BJ (cell line): ENCODE data around the gene COL4A3. TPM values are rescaled to one million over a fixed set of nuclear protein-coding genes. Genes with fewer than 3 reads are reported as not detected.

Experiments used
- CTCF ChIA-PET: fragments of 350-600 bp; formaldehyde crosslinking; extraction: SDS; loops from one replicate; lab custom pipeline; 2021; ENCODE audit warnings: antibody characterized with exemption, inconsistent platforms; lab: Yijun Ruan, JAX
- POLR2A ChIA-PET: fragments of 300-600 bp; sonication (Branson Sonifier 250); formaldehyde crosslinking; extraction: SDS; loops from one replicate; lab custom pipeline; 2021; ENCODE audit warnings: antibody characterized with exemption; lab: Charles Lee
- DNase-seq: peaks from one replicate; pipeline ENCODE4 v3.0.0-alpha.2; 2011; ENCODE audit warnings: low read depth
- H3K27me3 ChIP-seq: 2 replicates; pipeline ENCODE4 v1.6.0; 2011; ENCODE audit warnings: low read length; ENCODE audit not compliant: control insufficient read depth, insufficient read depth
- H3K36me3 ChIP-seq: 2 replicates; pipeline ENCODE4 v1.5.1; 2011; ENCODE audit warnings: low read length; ENCODE audit not compliant: control insufficient read depth, insufficient read depth
- H3K4me3 ChIP-seq: 2 replicates; pipeline ENCODE4 v1.5.1; 2011; ENCODE audit warnings: low read depth, mild to moderate bottlenecking, control low read depth, low read length
- polyA plus RNA-seq: library from polyadenylated mRNA; depleted of rRNA; stranded (reverse); fragments of >200 nt; gene quantifications from 2 replicates; pipeline ENCODE4 v1.2.3, GENCODE V29; 2011
- TF ChIP-seq, protein P1 (sequence below): IDR thresholded peaks from 2 replicates; pipeline ENCODE4 v1.5.1; 2011; ENCODE audit warnings: low read depth, mild to moderate bottlenecking, control low read depth, inconsistent platforms, low read length, moderate library complexity; ENCODE audit not compliant: insufficient read depth

COL4A3 gene
- polyA plus RNA-seq, 1 experiment: 0.29 TPM

DNA sequence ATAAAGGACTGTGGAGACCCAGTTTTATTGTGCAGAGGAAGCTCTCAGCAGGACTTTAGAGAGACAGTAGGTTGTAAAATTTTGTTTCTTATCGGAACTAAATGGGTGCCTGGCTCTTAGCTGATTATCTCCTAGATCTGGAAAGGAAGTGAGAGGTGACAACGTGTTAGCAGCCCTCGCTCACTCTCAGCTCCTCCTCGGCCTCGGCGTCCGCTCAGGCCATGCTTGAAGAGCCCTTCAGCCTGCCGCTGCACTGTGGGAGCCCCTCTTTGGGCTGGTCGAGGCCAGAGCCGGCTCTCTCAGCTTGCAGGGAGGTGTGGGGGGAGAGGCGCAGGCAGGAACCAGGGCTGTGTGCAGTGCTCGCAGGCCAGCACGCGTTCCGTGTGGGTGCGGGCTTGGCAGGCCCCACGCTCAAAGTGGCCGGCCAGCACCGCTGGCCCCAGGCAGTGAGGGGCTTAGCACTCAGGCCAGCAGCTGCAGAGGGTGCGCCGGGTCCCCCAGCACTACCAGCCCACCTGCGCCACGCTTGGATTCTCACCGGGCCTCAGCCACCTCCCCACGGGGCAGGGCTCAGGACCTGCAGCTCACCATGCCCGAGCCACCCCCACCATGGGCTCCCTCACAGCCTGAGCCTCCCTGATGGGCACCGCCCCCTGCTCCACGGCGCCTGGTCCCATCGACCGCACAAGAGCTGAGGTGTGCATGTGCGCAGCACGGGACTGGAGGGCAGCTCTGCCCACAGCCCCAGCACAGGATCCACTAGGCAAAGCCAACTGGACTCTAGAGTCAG is 156.1 kb downstream of the COL4A3 start:
- CTCF ChIA-PET: interaction anchor here (0.6 kb wide), 1 partner anchor 68 kb away, joined by 3 read pairs; no protein-coding TSS in a partner anchor
- no peak for DNase-seq
- no peaks in the 10 kb centered on the region for H3K36me3 ChIP-seq
- TF ChIP-seq, protein P1, sequence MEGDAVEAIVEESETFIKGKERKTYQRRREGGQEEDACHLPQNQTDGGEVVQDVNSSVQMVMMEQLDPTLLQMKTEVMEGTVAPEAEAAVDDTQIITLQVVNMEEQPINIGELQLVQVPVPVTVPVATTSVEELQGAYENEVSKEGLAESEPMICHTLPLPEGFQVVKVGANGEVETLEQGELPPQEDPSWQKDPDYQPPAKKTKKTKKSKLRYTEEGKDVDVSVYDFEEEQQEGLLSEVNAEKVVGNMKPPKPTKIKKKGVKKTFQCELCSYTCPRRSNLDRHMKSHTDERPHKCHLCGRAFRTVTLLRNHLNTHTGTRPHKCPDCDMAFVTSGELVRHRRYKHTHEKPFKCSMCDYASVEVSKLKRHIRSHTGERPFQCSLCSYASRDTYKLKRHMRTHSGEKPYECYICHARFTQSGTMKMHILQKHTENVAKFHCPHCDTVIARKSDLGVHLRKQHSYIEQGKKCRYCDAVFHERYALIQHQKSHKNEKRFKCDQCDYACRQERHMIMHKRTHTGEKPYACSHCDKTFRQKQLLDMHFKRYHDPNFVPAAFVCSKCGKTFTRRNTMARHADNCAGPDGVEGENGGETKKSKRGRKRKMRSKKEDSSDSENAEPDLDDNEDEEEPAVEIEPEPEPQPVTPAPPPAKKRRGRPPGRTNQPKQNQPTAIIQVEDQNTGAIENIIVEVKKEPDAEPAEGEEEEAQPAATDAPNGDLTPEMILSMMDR: no peak
- no peaks in the 10 kb centered on the region for H3K27me3 ChIP-seq
- H3K4me3 ChIP-seq: no peak overlapping the region
- POLR2A ChIA-PET: no interaction called here

DNA sequence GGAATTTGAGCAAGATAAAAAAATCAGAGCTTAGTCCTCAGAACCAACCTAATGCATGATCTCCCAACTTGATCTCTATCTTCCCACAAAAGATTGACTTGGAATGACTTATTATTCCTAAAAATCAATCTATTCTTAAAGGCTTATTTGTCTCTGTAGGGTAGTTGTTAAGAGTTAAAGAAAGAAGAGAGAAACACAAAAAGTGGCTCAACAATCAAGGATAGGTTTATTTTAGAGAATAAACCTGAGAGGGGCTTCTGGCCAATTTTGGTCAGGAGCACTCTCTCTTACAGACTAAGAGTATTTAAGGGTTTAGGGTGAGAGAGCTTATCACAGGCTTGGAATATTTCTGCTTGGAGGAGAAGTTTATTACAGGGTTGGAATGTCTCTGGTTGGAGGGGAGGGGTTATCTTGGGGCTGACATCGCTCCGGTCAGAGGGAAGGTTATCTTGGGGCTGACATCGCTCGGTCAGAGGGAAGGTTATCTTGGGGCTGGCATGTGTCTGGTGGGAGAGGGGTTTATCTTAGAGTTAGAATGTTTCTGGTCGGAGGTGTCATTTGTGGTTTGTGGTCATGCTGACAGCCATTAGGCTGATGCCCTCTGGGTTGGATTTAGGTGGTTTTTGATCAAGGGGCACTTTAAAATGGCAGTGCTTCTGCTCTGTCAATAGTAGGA is 158.2 kb downstream of the COL4A3 start:
- DNase-seq: no peak
- TF ChIP-seq, protein P1: no peak
- ChIA-PET POLR2A (no interaction called here), CTCF (no interaction called here)
- Histone ChIP-seq H3K27me3 (no peaks in the 10 kb centered on the region), H3K4me3 (no peak overlapping the region), H3K36me3 (no peaks in the 10 kb centered on the region)

DNA sequence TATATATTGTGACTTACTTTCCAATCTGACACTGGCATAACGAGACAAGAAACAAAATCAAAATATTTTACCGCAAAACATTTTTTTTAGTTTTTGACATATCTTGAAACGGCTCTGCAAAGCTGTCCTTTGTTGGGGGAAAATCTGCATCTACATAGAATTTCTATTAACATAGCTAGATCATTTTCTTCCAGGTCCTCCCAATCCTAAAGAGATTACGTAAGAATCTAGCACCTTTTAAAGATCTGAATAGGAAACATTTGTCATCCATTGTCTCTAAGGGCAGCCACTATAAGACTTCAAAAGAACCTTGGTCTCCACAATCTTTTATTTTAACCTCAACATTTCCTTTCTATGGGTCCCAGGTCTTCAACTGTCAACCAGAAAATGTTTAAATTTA is 159.4 kb downstream of the COL4A3 start:
- TF ChIP-seq, protein P1: no peak
- H3K27me3 ChIP-seq: no peaks in the 10 kb centered on the region
- POLR2A ChIA-PET: no interaction called here
- H3K4me3 ChIP-seq: no peak overlapping the region
- DNase-seq: no peak
- H3K36me3 ChIP-seq: no peaks in the 10 kb centered on the region
- CTCF ChIA-PET: no interaction called here

DNA sequence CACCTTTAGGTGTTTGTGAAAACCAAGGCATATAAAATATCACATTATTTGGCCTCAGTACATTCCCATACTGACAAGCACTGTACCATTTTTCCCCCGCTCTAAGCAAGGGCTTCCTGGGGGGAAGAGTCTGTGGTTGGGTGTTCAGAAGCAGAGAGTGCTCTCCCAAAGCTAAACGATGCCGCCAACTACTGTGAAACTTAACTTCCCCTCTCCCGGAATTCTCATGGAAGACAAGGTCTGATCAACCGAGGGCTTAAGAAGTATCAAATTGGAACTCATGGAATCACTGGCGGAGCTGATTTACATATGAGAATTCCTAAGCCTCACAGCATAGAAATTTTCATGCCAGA is 160.2 kb downstream of the COL4A3 start:
- CTCF ChIA-PET: no interaction called here
- POLR2A ChIA-PET: no interaction called here
- TF ChIP-seq, protein P1: no peak
- Histone ChIP-seq H3K36me3 (no peaks in the 10 kb centered on the region), H3K4me3 (peak overlapping the region; percentile 78), H3K27me3 (no peaks in the 10 kb centered on the region)
- no peak for DNase-seq

DNA sequence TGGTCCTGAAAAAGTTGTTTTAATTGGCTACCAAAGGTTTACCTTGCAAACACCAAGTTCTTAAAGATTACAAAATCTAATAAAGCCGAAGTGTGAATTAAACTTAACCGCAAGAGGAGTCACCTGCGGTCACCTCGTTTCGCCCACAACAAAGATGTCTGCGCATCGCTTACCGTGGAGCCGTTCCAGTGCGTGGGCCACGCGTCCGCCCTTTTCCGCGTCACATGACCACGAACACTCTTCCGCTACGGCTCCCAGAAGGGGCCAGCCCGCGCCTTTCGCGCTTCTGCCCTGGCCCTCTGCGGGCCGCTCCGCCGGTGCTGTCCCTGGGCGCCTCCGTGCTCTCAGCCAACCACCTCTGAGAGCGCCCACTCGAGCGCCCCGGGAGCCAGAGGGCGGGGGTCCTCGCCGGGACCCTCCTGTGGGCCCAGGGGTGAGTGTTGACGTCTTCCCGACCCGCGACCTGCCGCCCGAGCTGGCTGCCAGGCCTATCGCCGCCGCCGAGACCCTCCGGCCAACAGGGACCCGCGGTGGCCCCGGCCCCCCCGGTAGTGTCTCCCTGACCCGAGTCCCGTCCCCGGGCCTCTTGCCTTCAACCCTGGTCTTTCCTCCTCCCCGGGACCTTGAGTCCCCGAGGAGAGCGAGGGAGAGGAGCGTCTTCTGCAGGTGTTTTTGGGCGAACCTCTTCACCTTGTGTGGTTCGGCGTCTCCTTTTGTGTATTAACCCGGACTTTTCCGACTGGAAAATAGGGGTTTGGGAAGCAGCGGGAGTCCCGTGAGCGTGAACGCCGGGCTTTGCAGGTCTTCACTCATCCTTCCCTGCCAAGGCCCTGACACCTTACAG is 160.8 kb downstream of the COL4A3 start, which contains the start of gene MFF:
Gene MFF (plus strand): TSS at position 257 of the 844 bp plus-strand sequence. CDS start 5,415 bp downstream, outside the sequence.
- no peaks in the 10 kb centered on the region for H3K36me3 ChIP-seq
- H3K27me3 ChIP-seq: no peaks in the 10 kb centered on the region
- POLR2A ChIA-PET: interaction anchor here (0.7 kb wide), 1 partner anchor 214 kb away, joined by 5 read pairs; no protein-coding TSS in a partner anchor
- CTCF ChIA-PET: interaction anchor here (1.5 kb wide), 1 partner anchor 53 kb away, joined by 4 read pairs; no protein-coding TSS in a partner anchor
- TF ChIP-seq, protein P1: no peak
- peak within 1 kb of the TSS; percentile 78 for H3K4me3 ChIP-seq
- DNase-seq: peak; percentile 49
